Measurements from ENCODE around the gene PPP2R2C.

Gene PPP2R2C

DNA sequence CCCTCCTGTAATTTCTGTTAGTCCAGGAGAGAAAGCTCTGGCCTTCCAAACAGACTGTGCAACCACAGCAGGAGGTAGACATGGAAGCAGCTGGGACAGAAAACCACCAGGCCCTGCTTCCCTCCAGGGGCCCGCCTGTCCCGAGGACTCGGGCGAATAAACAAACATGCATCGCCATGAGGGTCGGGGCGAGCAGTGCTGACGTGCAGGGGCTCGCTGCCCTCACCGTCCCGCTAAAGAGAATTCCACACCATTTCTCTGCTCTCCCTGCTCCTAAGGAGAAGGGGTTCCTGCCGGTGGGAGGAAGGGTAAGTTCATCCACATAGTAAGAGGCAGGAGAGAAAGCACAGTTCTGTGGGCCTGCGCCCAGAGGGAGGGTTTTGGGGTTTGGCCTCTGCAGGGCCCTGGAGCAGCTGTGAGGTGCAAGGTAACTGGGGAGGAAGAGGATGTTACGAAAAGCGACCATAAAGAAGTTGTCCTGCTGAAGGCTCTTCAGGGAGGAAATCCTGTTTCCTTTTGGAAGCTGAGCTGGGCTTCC, 147.9 kb downstream of the PPP2R2C start:
- FAIRE-seq (no peak), DNase-seq (ENCODE audit: insufficient read length, low spot score) (no peak)
- TF ChIP-seq POLR2A (IDR thresholded peaks at IDR 0.05; ENCODE audit: low read depth, low read length): no peak

GRCh38 chr4:6322761-6323566, 149.4 kb downstream of the PPP2R2C start:
- FAIRE-seq (no peak), DNase-seq (ENCODE audit: insufficient read length, low spot score) (no peak)
- TF ChIP-seq POLR2A (IDR thresholded peaks at IDR 0.05; ENCODE audit: low read depth, low read length): no peak

DNA sequence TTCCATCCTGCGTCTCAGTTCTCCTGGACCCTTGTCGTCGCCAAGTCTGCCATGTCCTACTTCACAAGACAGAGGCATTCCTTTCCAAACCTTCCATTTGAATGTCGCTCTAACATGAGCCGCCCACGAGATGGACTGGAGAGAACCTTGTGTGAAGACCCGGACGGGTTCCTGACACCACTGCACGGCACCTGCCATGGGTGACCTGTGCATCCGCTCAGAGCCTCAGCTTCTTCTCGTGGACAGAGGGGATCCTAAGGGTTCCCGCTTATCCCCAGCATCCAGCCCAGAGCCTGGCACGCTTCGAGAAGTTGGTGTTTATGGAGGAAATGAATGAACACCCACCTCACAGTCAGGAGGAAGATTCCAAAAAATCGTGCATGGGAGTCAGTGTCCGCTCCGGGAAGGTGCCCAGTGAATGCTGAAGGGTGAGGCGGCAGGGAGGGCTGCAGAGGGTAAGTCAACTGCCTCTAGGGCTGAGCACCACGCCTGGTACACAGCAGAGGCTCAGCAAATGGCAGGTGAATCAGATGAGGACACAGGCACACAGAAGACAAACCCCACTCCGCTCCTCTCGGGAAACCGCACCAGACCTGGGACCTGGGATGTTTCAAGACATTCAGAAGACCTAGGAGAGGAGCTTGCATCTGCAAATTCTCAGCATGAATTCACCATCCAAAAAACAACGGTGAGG, 150.2 kb downstream of the PPP2R2C start:
- no peak for FAIRE-seq
- no peak for TF ChIP-seq POLR2A (IDR thresholded peaks at IDR 0.05; ENCODE audit: low read depth, low read length)
- DNase-seq (ENCODE audit: insufficient read length, low spot score): no peak

DNA sequence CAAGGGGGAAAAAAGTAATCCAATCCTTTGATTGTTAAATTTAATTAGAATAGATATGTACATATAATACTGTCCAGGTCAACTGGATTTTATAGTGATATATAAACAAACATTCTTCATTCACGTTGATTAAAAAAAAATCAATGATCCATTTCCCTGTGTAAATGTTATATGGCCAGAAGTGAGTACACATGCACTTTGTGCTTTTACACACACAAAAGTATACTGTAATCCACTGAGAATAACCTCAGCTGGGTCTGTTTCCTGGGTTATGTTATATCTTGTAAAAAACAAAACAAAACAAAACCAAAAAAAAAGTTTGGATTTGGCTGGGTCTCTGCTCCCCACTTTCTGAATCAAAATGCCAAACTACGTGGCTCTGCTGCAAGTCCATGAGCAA, 151.1 kb downstream of the PPP2R2C start:
- no peak for FAIRE-seq
- no peak for TF ChIP-seq POLR2A (IDR thresholded peaks at IDR 0.05; ENCODE audit: low read depth, low read length)
- no peak for DNase-seq (ENCODE audit: insufficient read length, low spot score)

DNA sequence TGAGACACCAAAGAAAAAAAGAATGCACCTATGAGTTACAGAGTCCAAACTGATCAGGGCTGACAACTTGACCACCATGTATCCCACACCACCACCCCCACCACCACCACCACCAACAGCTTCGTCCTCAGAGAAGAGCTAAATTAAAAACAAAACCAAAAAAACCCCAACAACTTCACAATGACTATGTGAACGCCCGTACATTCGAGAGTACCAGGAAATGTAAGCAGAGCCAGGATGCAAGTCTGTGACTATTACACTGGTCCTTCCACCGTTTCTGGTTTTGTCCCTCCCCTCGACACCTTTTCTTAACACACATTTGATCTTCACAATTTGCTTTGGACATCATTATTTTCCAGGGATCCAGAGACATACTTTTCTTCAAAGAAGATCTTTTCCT, 151.8 kb downstream of the PPP2R2C start:
- DNase-seq (ENCODE audit: insufficient read length, low spot score): no peak
- TF ChIP-seq POLR2A (IDR thresholded peaks at IDR 0.05; ENCODE audit: low read depth, low read length): no peak
- FAIRE-seq: no peak

DNA sequence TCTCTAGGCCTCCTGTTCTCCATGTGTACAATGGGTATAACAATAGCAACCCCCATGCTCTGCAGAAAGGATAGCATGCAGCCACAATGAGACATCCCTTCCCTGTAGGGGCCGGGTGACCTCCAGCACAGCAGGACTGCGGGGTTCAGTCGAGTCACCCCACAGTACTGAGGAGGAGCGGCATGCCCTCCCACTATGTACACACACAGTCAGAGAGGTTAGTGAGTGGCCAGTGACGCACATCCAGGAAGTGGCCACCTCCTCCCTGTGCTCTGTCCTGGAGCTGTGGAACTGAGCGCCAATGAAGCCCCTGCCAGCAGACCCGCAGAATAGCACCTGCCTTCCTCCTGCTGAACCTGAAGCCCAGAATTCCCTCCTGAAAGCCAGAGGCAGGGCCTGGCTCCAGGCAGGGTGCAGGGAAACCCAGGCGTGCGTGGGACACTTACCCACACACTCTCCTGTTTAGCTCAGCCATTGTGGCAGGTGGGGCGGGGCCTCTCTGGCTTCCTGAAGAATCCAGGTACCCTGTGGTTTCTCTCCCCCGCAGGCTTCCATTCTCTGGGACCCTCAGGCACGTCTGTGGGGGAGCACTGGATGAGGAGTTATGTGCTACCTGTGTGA, 152.8 kb downstream of the PPP2R2C start:
- TF ChIP-seq POLR2A (IDR thresholded peaks at IDR 0.05; ENCODE audit: low read depth, low read length): no peak
- DNase-seq (ENCODE audit: insufficient read length, low spot score): peak; percentile 57

DNA sequence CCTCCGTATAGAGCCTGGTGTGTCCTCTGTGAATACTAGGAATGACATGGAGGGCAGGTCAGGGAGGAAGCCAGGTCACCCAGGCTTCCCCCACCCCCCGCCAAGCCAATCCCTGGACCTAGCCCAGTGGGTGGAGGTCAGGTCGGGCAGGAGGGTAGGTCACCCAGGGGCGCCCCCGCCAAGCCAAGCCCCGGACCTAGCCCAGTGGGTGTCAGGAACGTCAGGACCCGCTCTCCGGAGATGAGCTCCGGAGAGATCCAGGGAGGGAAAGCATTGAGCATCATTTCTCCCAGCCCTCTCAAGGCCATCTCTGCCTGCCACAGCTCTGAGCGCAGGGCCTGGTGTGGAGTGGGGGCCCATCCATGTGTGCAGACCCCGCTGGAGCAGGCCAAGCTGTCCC, 154.2 kb downstream of the PPP2R2C start:
- DNase-seq (ENCODE audit: insufficient read length, low spot score): no peak
- TF ChIP-seq POLR2A (IDR thresholded peaks at IDR 0.05; ENCODE audit: low read depth, low read length): no peak
- FAIRE-seq: no peak

More for the DNA sequence above, 152.8 kb downstream of the PPP2R2C start:
- FAIRE-seq: no peak

- FAIRE-seq (no peak), DNase-seq (ENCODE audit: insufficient read length, low spot score) (no peak)
- no peak for TF ChIP-seq POLR2A (IDR thresholded peaks at IDR 0.05; ENCODE audit: low read depth, low read length)
Observed at GRCh38 chr4:6316461-6317003, 155.9 kb downstream of the PPP2R2C start.

GRCh38 chr4:6313216-6313615, 159.2 kb downstream of the PPP2R2C start:
- FAIRE-seq: no peak
- TF ChIP-seq POLR2A (IDR thresholded peaks at IDR 0.05; ENCODE audit: low read depth, low read length): no peak
- DNase-seq (ENCODE audit: insufficient read length, low spot score): no peak

DNA sequence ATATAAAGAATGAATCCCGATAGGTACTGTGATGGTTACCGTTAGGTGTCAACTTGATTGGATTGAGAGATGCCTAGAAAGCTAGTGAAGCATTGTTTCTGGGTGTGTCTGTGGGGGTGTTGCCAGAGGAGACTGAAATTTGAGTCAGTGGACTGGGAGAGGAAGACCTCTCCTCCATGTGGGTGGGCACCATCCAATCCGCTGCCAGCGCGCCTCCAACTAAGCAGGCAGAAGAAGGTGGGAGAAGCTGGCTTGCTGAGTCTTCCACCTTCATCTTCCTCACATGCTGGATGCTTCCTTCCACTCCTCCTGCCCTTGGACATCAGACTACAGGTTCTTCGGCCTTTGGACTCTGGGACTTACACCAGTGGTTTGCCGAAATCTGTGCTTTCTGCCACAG, 162.6 kb downstream of the PPP2R2C start:
- DNase-seq (ENCODE audit: insufficient read length, low spot score): no peak
- no peak for FAIRE-seq
- TF ChIP-seq POLR2A (IDR thresholded peaks at IDR 0.05; ENCODE audit: low read depth, low read length): no peak

DNA sequence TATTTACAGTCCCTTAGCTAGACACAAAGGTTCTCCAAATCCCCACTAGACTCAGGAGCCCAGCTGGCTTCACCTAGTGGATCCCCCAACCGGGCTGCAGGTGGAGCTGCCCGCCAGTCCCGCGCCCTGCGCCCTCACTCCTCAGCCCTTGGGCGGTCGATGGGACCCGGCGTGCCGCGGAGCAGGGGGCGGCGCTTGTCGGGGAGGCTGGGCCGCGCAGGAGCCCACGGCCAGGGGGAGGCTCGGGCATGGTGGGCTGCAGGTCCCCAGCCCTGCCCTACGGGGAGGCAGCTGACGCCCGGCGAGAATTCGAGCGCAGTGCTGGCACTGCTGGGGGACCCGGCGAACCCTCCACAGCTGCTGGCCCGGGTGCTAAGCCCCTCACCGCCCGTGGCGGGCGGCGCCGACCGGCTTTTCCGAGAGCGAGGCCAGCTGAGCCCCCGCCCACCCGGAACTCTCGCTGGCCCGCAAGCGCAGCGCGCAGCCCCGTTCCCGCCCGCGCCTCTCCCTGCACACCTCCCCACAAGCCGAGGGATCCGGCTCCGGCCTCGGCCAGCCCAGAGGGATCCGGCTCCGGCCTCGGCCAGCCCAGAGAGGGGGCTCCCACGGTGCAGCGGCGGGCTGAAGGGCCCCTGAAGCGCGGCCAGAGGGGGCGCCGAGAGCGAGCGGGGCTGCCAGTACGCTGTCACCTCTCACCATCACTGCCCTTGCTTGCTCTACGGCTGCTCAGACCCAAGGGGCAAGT, 163.3 kb downstream of the PPP2R2C start:
- no peak for TF ChIP-seq POLR2A (IDR thresholded peaks at IDR 0.05; ENCODE audit: low read depth, low read length)
- no peak for FAIRE-seq
- DNase-seq (ENCODE audit: insufficient read length, low spot score): no peak

- DNase-seq (ENCODE audit: insufficient read length, low spot score) (no peak), FAIRE-seq (no peak)
- TF ChIP-seq POLR2A (IDR thresholded peaks at IDR 0.05; ENCODE audit: low read depth, low read length): no peak
Observed at GRCh38 chr4:6307891-6308290, 164.5 kb downstream of the PPP2R2C start.

DNA sequence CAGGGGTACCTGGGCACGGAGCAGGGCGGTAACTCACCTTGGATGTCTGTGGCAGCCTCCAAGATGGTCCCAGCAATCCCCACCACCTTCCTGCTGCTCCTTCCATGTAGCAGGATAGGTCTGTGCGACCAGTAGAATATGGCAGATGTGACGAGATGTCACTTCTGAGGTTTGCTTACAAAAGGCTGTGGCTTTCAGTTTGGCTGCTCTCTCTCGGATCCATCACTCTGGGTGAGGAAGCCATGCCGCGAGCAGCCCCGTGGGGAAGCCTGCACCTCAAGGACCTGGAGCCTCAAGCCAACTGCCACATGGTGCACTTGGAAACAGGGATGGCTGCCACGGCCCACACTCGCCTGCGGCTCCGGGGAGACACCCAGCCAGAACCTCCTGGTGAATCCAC, 165.2 kb downstream of the PPP2R2C start:
- no peak for TF ChIP-seq POLR2A (IDR thresholded peaks at IDR 0.05; ENCODE audit: low read depth, low read length)
- DNase-seq (ENCODE audit: insufficient read length, low spot score) (no peak), FAIRE-seq (no peak)

Data from H54 (cell line).